22Rv1 (cell line): Measurements from ENCODE around the gene PCSK5.

Source experiments
- CTCF ChIP-seq: fragments of 450-650 bp; IDR thresholded peaks from 2 replicates; pipeline ENCODE4 v1.5.1; 2017; ENCODE audit warnings: mild to moderate bottlenecking
- ZFX ChIP-seq: fragments of 450-650 bp; IDR thresholded peaks from 2 replicates; pipeline ENCODE4 v1.6.1; 2017; ENCODE audit warnings: antibody characterized with exemption, borderline replicate concordance

- no peak for TF ChIP-seq CTCF
- TF ChIP-seq ZFX: no peak
These were observed 403.8 kb downstream of the PCSK5 start for GRCh38 chr9:76294301-76294700.
